Measurements from ENCODE around the gene DYNLRB2.

Gene DYNLRB2

DNA sequence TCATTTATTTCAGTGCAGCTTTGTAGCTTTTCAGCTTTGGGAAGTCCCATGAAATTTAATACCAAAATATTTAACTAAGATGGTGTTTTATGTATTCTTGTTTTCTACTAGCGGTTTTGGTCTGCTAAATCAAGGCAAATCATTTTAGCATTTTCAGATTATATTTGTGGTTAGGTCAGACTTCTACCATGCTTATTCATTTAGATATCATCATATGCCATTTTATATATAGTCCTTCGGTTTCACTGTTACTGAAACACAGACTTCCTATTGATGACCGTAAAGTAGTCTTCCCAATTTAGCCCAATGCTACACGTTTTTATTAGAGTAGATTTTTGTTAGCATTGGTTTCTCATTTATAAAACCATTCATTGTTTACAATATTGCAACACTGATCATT, 5.5 kb downstream of the DYNLRB2 start:
- TF ChIP-seq, protein P1, sequence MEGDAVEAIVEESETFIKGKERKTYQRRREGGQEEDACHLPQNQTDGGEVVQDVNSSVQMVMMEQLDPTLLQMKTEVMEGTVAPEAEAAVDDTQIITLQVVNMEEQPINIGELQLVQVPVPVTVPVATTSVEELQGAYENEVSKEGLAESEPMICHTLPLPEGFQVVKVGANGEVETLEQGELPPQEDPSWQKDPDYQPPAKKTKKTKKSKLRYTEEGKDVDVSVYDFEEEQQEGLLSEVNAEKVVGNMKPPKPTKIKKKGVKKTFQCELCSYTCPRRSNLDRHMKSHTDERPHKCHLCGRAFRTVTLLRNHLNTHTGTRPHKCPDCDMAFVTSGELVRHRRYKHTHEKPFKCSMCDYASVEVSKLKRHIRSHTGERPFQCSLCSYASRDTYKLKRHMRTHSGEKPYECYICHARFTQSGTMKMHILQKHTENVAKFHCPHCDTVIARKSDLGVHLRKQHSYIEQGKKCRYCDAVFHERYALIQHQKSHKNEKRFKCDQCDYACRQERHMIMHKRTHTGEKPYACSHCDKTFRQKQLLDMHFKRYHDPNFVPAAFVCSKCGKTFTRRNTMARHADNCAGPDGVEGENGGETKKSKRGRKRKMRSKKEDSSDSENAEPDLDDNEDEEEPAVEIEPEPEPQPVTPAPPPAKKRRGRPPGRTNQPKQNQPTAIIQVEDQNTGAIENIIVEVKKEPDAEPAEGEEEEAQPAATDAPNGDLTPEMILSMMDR (IDR thresholded peaks at IDR 0.05; ENCODE audit: insufficient read depth, low read length), result no peak
- TF ChIP-seq SPI1 (IDR thresholded peaks at IDR 0.05; ENCODE audit: borderline replicate concordance, low read depth) (no peak), POLR2AphosphoS5 (IDR thresholded peaks at IDR 0.05; ENCODE audit: low read depth) (no peak), GABPA (IDR thresholded peaks at IDR 0.05; ENCODE audit: low read depth) (no peak)
- TF ChIP-seq, protein P2, sequence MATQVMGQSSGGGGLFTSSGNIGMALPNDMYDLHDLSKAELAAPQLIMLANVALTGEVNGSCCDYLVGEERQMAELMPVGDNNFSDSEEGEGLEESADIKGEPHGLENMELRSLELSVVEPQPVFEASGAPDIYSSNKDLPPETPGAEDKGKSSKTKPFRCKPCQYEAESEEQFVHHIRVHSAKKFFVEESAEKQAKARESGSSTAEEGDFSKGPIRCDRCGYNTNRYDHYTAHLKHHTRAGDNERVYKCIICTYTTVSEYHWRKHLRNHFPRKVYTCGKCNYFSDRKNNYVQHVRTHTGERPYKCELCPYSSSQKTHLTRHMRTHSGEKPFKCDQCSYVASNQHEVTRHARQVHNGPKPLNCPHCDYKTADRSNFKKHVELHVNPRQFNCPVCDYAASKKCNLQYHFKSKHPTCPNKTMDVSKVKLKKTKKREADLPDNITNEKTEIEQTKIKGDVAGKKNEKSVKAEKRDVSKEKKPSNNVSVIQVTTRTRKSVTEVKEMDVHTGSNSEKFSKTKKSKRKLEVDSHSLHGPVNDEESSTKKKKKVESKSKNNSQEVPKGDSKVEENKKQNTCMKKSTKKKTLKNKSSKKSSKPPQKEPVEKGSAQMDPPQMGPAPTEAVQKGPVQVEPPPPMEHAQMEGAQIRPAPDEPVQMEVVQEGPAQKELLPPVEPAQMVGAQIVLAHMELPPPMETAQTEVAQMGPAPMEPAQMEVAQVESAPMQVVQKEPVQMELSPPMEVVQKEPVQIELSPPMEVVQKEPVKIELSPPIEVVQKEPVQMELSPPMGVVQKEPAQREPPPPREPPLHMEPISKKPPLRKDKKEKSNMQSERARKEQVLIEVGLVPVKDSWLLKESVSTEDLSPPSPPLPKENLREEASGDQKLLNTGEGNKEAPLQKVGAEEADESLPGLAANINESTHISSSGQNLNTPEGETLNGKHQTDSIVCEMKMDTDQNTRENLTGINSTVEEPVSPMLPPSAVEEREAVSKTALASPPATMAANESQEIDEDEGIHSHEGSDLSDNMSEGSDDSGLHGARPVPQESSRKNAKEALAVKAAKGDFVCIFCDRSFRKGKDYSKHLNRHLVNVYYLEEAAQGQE (IDR thresholded peaks at IDR 0.05; ENCODE audit: insufficient replicate concordance, low read depth), result no peak
- H3K4me3 ChIP-seq (replicated peaks; ENCODE audit: insufficient read depth, low read length), result no peak overlapping the region
- DNase-seq (ENCODE audit: low read depth in 1 of 2, low spot score in 1 of 2), result no peak

DNA sequence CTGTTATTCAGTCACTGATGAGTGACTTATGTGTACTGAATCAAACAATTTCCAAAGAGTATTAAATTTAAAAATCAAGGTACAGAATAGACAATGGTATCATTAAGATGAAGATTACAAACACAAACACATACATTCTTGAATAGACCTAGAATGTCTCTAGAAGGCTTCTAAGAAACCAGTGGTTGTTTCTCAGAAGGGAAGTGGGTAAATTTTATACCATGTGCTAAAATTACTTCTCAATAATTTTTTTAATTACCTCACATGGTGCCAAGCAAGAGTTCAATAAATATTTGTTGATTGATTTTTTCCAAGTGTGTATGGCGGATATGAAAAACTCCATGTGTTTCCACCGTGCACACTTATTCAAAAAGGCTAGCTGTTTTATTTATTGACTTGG, 6.4 kb downstream of the DYNLRB2 start:
- no peak overlapping the region for H3K27ac ChIP-seq (replicated peaks)
- H3K4me3 ChIP-seq (replicated peaks; ENCODE audit: insufficient read depth, low read length), result no peak overlapping the region
- TF ChIP-seq, protein P1 (IDR thresholded peaks at IDR 0.05; ENCODE audit: insufficient read depth, low read length), result no peak
- TF ChIP-seq SPI1 (IDR thresholded peaks at IDR 0.05; ENCODE audit: borderline replicate concordance, low read depth), result no peak
- no peak for TF ChIP-seq GABPA (IDR thresholded peaks at IDR 0.05; ENCODE audit: low read depth)
- TF ChIP-seq, protein P2 (IDR thresholded peaks at IDR 0.05; ENCODE audit: insufficient replicate concordance, low read depth), result no peak
- no peak for TF ChIP-seq POLR2AphosphoS5 (IDR thresholded peaks at IDR 0.05; ENCODE audit: low read depth)
- DNase-seq (ENCODE audit: low read depth in 1 of 2, low spot score in 1 of 2), result no peak
- no peaks in the 10 kb centered on the region for H3K27me3 ChIP-seq (ENCODE audit: insufficient read depth, poor library complexity, severe bottlenecking)

More for the DNA sequence above, 5.5 kb downstream of the DYNLRB2 start:
- Histone ChIP-seq H3K27ac (replicated peaks) (no peak overlapping the region), H3K27me3 (ENCODE audit: insufficient read depth, poor library complexity, severe bottlenecking) (no peaks in the 10 kb centered on the region)

DNA sequence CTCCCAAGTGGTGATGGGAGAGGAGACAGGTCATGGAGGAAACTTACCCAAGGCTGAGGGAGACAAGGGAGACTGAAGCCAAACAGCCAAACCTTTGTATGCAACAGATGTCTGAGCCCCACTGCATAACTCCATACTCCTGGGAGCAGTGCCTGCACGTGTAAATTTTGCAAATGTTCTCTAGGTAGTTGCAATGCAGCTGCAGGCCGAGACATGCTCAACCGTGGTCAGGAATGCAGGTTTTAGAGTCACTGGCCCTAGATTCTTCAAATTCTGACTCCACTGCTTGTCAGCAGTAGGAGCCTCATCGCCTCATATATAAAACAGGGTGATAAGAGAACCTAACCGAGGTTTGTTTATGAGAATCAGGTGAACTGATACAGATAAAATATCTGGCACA, 11.5 kb downstream of the DYNLRB2 start:
- Histone ChIP-seq H3K4me3 (replicated peaks; ENCODE audit: insufficient read depth, low read length) (no peak overlapping the region), H3K27ac (replicated peaks) (no peak overlapping the region), H3K27me3 (ENCODE audit: insufficient read depth, poor library complexity, severe bottlenecking) (no peaks in the 10 kb centered on the region)
- TF ChIP-seq GABPA (IDR thresholded peaks at IDR 0.05; ENCODE audit: low read depth) (no peak), SPI1 (IDR thresholded peaks at IDR 0.05; ENCODE audit: borderline replicate concordance, low read depth) (no peak)
- DNase-seq (ENCODE audit: low read depth in 1 of 2, low spot score in 1 of 2), result no peak

DNA sequence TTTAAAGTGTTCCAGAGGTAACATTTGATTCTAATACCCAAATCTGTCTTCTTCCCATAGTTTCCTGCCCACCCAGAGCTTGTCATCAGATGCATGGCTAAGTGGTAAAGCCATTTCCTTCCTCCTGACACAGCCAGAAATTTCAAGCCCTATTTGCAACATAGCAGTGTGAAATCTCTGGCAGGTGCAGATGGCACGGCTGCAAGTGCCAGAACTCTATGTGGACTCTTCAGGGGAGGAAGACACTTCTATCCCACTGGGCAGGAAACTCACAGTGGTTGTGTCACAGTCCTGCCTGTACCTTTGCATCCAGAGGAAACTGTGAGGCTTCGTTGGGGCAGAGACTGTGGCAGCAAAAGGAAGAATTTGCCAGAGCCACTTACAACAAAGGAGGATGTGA, 13.2 kb downstream of the DYNLRB2 start:
- Histone ChIP-seq H3K27ac (replicated peaks) (no peak overlapping the region), H3K27me3 (ENCODE audit: insufficient read depth, poor library complexity, severe bottlenecking) (no peaks in the 10 kb centered on the region), H3K4me3 (replicated peaks; ENCODE audit: insufficient read depth, low read length) (no peak overlapping the region)
- DNase-seq (ENCODE audit: low read depth in 1 of 2, low spot score in 1 of 2), result no peak
- TF ChIP-seq POLR2AphosphoS5 (IDR thresholded peaks at IDR 0.05; ENCODE audit: low read depth) (no peak), SPI1 (IDR thresholded peaks at IDR 0.05; ENCODE audit: borderline replicate concordance, low read depth) (no peak), GABPA (IDR thresholded peaks at IDR 0.05; ENCODE audit: low read depth) (no peak)
- TF ChIP-seq, protein P1 (IDR thresholded peaks at IDR 0.05; ENCODE audit: insufficient read depth, low read length), result no peak
- TF ChIP-seq, protein P2 (IDR thresholded peaks at IDR 0.05; ENCODE audit: insufficient replicate concordance, low read depth), result no peak

All from HL-60 (cell line).